ENCODE data around the gene FAM120A.

FAM120A gene

DNA sequence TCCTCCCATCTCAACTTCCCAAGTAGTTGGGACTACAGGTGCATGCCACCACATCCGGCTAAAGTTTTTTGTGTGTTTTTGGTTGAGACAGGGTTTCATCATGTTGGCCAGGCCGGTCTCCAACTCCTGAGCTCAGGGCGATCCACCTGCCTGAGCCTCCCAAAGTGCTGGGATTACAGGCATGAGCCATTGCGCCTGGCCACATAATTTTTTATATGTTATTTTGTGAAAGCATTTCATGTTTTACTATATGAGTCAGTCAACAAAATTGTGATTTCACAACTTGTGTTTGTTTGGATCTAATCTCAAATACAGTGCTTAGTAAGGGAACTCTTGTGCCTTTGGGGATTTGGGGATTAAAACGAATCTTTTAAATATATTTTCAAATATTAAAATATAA is 21.9 kb downstream of the FAM120A start:
- no peak for DNase-seq (ENCODE audit: low read depth in 2 of 2)

DNA sequence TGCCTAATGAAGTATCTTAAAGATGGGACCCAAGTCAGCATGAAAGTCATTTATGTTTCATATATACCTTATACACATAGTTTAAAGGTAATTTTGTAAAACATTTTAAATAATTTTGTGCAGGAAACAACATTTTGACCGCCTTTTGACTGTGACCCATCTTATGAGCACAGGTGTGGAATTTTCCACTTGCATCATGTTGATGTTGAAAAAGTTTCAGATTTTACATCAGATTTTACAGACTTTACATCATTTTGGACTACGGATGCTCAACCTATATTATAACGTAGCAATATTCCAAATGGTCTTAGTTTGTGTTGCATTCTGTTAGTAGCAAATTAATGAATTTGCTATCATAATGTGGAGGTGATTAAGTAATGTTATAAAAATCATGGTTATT is 23.6 kb downstream of the FAM120A start:
- no peak for DNase-seq (ENCODE audit: low read depth in 2 of 2)

DNA sequence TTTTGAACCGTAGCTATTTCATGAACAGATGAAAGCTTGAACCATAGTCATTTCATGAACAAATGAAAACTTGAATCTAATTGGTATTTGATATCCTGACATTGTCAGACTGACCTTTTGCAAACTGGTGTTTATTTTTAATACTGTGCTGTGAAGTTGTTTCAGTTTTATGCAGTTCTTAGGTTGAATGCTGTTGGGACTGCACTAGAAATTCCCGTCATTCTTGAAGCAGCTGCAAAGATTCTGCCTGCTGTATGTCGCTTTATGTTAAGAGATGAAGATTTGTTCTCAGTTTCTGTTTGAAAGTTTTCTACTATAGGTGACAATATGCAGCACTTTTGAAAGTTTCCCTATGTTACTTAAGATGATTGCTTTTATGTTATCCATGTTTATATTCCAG is 24.4 kb downstream of the FAM120A start:
- DNase-seq (ENCODE audit: low read depth in 2 of 2) = no peak

GRCh38 chr9:93476924-93477323 is 25.4 kb downstream of the FAM120A start:
- DNase-seq (ENCODE audit: low read depth in 2 of 2) = no peak

- no peak for DNase-seq (ENCODE audit: low read depth in 2 of 2)
These were observed 25.9 kb downstream of the FAM120A start for GRCh38 chr9:93477397-93477796.

GRCh38 chr9:93479726-93480125 is 28.2 kb downstream of the FAM120A start:
- no peak for DNase-seq (ENCODE audit: low read depth in 2 of 2)

GRCh38 chr9:93480262-93480661 is 28.8 kb downstream of the FAM120A start:
- DNase-seq (ENCODE audit: low read depth in 2 of 2) = no peak

- no peak for DNase-seq (ENCODE audit: low read depth in 2 of 2)
These were observed 29.3 kb downstream of the FAM120A start for GRCh38 chr9:93480728-93481324.

DNA sequence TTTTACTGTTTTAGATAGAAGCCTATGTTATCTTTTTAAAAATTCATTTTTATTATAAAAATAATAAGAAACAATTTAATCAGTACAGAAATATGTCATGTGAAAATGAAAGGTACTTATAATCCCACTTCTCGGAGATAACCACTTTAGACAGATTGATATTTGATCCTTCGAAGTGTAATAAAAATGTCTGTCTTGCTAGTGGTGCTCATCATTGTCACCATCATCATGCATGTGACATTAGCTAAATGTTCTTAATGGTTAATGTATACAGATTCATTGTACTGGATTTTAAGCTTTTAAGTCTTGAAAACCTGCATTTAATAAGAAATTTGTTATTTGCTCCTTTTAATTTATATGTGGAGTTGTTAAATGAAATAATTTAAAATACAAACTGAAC is 32.0 kb downstream of the FAM120A start:
- no peak for DNase-seq (ENCODE audit: low read depth in 2 of 2)

DNA sequence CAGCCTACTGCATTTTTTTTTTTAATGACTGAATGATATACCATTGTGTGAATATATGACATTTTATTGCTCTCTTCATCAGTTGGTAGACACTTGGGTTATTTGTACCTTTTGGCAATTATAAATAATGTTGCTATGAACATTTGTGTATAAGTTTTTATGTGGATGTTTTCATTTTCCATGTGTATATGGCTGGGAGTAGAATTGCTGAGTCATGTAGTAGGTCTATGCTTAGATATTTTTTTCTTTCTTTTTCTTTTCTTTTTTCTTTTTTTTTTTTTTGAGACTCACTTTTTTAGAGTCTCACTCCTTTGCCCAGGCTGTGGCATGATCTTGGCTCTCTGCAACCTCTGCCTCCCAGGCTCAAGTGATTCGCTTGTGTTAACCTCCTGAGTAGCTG is 34.8 kb downstream of the FAM120A start:
- no peak for DNase-seq (ENCODE audit: low read depth in 2 of 2)

DNA sequence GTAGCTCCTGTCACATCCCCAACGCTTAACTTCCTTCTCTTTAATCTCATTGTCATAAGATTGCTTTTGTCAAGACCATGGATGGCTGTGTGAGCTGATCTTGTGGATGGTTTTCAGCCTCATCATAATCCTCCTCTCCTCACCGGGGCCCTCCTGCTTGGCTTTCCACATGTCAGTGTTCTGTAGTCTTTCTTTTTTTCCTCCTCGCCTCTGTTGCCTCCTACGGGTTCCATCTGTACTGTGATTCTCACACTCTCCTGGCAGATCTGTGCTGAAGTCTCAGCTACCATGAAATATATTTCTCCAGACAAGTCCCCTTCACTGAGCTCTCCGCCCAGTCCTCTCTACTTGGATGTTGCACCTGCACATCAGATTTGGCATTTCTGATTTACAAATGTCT is 36.8 kb downstream of the FAM120A start:
- no peak for DNase-seq (ENCODE audit: low read depth in 2 of 2)

GRCh38 chr9:93491593-93492232 is 40.2 kb downstream of the FAM120A start:
- DNase-seq (ENCODE audit: low read depth in 2 of 2) = no peak

DNA sequence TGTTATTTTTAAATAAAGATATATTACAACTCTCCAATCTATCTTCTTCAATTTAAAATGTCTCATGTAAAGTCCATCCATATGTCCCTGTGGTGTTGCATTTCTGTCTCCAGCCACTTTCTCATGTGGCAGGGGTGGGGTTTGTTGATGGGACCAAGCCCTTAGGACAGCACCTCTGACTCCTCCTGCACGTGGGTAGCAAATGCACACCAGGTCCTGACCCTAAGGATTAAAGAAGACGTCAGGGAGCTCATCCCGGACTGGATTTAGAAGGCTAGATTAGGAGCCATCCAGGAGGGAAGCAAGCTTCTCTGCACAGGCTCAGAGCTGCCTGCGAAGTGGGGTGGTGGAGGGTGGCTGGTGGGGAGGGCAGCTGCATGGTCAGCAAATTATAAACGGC is 40.8 kb downstream of the FAM120A start:
- no peak for DNase-seq (ENCODE audit: low read depth in 2 of 2)

GRCh38 chr9:93493949-93494348 is 42.5 kb downstream of the FAM120A start:
- no peak for DNase-seq (ENCODE audit: low read depth in 2 of 2)

DNA sequence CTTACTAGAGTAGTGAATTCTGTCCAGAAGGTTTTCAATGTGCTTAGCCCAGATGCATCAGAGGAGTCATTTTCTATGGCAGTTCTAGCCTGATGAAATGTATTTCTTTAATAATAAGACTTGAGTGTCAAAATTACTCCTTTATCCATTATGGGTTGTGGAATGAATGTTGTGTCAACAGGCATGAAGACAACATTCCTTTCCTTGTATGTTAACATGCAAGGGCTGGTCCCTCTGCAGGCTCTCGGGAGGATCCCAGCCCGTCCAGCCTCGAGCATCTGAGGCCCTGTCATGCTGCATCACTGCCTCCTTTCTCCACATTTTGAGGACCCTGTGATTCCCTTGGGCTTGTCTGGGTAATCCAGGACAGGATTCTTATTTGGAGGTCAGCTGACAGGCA is 44.8 kb downstream of the FAM120A start:
- DNase-seq (ENCODE audit: low read depth in 2 of 2) = no peak

DNA sequence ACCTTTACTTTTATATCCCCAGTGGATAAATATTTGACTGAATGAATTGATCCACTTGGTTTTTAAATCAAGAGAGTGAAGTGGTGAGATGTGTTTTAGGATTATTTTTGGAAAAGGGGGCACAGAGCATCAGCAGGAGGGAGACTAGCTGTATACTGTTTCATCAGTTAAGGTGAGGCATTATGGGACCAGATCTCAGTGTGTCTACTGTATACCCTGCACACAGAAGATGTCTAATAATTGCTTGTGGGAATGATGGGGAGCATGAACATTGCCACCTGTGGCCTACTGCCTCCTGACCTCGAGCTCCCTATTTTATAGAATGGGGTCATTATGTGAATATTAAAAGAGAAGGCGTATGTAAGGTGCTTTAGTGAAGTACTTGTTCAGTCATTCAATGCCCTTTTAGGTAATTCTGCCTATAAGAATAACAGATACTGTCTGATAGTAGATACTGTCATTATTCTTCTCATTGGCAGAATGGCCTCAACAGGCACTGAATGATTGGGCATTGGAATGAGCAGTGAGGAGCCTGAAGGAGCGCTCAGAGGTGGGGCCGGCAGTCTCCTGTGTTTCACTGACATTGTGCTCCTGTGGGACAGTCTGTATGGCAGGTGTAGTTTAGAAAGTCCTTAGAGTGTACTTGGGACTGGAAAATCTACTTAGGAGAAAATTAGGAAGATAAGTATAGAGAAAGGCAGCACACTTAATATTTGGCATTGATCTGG is 49.2 kb downstream of the FAM120A start:
- DNase-seq (ENCODE audit: low read depth in 2 of 2) = no peak

- DNase-seq (ENCODE audit: low read depth in 2 of 2) = no peak
These were observed 49.9 kb downstream of the FAM120A start for GRCh38 chr9:93501406-93501805.

DNA sequence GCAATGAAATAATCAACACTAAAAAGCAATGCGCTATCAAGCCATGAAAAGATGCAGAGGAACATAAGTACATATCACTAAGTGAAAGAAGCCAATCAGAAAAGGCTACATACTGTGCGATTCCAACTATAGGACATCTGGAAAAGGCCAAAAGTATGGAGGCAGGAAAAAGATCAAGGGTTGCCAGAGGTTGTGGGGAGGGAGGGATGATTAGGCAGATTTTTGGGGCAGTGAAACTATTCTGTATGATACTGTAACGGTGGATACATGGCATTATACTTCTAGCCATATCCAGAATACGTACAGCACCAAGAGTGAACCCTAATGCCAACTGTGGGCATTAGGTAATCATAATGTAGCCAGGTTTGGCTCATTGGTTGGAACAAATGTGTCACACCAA is 51.9 kb downstream of the FAM120A start:
- DNase-seq (ENCODE audit: low read depth in 2 of 2) = no peak

- no peak for DNase-seq (ENCODE audit: low read depth in 2 of 2)
These were observed 54.2 kb downstream of the FAM120A start for GRCh38 chr9:93505541-93506132.

DNA sequence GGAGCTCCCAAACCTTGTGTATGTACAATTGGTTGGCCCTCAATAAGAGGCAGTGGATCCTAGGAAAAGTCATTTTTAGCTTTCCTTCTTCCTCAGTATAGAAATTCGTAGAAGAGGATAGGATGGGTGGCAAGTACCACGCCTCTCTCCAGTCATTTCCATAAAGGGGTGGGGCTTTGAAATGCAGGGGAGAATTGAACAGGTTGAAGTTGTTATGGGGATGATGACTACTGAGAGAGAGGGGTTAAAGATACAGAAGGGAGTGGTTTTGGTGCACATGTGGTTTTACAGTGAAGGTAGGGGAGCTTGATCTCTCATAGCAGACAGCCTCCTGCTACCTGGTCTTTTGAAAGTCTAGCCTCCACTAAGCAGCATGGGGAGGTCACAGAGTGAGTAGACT is 56.3 kb downstream of the FAM120A start:
- DNase-seq (ENCODE audit: low read depth in 2 of 2) = no peak

- no peak for DNase-seq (ENCODE audit: low read depth in 2 of 2)
These were observed 56.7 kb downstream of the FAM120A start for GRCh38 chr9:93508207-93508606.

GRCh38 chr9:93509084-93509483 is 57.6 kb downstream of the FAM120A start:
- DNase-seq (ENCODE audit: low read depth in 2 of 2) = no peak

GRCh38 chr9:93510041-93510440 is 58.6 kb downstream of the FAM120A start:
- no peak for DNase-seq (ENCODE audit: low read depth in 2 of 2)

Data from stimulated activated CD4-positive, alpha-beta T cell treated with anti-CD3 and anti-CD28 coated beads, Interleukin-15, amount 100 ng/mL, for 48 hours (primary cell).